GM23338 (cell line): ENCODE measurements around the gene RFC2. TPM values are rescaled to one million over a fixed set of nuclear protein-coding genes. Genes with fewer than 3 reads are reported as not detected.

Experiments used
- ATAC-seq: fragments of 200-7000 bp; cut with Tn5 transposase; 3 replicates; pipeline ENCODE4 v1.9.1; 2020
- DNase-seq: peaks from one replicate; pipeline ENCODE4 v3.0.0-alpha.2; 2015; ENCODE audit warnings: low spot score
- H2AFZ ChIP-seq: fragments of 200-600 bp; sonication (generic); 2 replicates; pipeline ENCODE4 v1.8.0; 2016; ENCODE audit warnings: antibody characterized with exemption, mild to moderate bottlenecking, moderate library complexity
- H3F3A ChIP-seq: fragments of 200-600 bp; sonication (generic); replicated peaks from 2 replicates; pipeline ENCODE4 v1.8.0; 2017; ENCODE audit warnings: antibody characterized with exemption, mixed run types, low read depth
- H3K27ac ChIP-seq: fragments of 200-600 bp; sonication (generic); 2 replicates; pipeline ENCODE4 v1.6.1; 2016; ENCODE audit warnings: low read depth
- H3K27me3 ChIP-seq: fragments of 200-600 bp; sonication (generic); 2 replicates; pipeline ENCODE4 v1.8.0; 2016; ENCODE audit warnings: mild to moderate bottlenecking, mixed run types, moderate library complexity; ENCODE audit not compliant: insufficient read depth
- H3K36me3 ChIP-seq: fragments of 200-600 bp; sonication (generic); 2 replicates; pipeline ENCODE4 v1.8.0; 2016; ENCODE audit warnings: mild to moderate bottlenecking; ENCODE audit not compliant: insufficient read depth
- H3K4me1 ChIP-seq: fragments of 200-600 bp; sonication (generic); 2 replicates; pipeline ENCODE4 v1.8.0; 2016; ENCODE audit warnings: mild to moderate bottlenecking, moderate library complexity; ENCODE audit not compliant: insufficient read depth
- H3K4me2 ChIP-seq: fragments of 200-600 bp; sonication (generic); 2 replicates; pipeline ENCODE4 v1.7.1; 2017; ENCODE audit warnings: mixed run types
- H3K4me3 ChIP-seq: fragments of 200-600 bp; sonication (generic); 2 replicates; pipeline ENCODE4 v1.6.1; 2016; ENCODE audit warnings: mixed run types
- H3K79me2 ChIP-seq: fragments of 200-600 bp; sonication (generic); replicated peaks from 2 replicates; pipeline ENCODE4 v1.8.0; 2017; ENCODE audit warnings: mild to moderate bottlenecking; ENCODE audit not compliant: insufficient read depth
- H3K9me2 ChIP-seq: fragments of 200-600 bp; sonication (generic); 2 replicates; pipeline ENCODE4 v1.8.0; 2017; ENCODE audit not compliant: insufficient read depth
- H4K20me1 ChIP-seq: fragments of 200-600 bp; sonication (generic); replicated peaks from 2 replicates; pipeline ENCODE4 v1.8.0; 2017; ENCODE audit warnings: mild to moderate bottlenecking; ENCODE audit not compliant: insufficient read depth
- H3K27ac Mint-ChIP-seq: 2 replicates; pipeline ENCODE4 v1.8.0; 2020; ENCODE audit warnings: inconsistent platforms, mild to moderate bottlenecking, moderate library complexity, mixed read lengths
- H3K27me3 Mint-ChIP-seq: 3 replicates; pipeline ENCODE4 v1.8.0; 2022; ENCODE audit warnings: low read depth, mild to moderate bottlenecking, moderate library complexity, mixed read lengths, inconsistent platforms; ENCODE audit not compliant: insufficient read depth, poor library complexity
- H3K36me3 Mint-ChIP-seq: 3 replicates; pipeline ENCODE4 v1.8.0; 2021; ENCODE audit warnings: low read depth, mild to moderate bottlenecking, inconsistent platforms, moderate library complexity, mixed read lengths
- H3K4me1 Mint-ChIP-seq: 3 replicates; pipeline ENCODE4 v1.8.0; 2020; ENCODE audit warnings: mild to moderate bottlenecking, inconsistent platforms, mixed read lengths
- H3K4me3 Mint-ChIP-seq: 3 replicates; pipeline ENCODE4 v1.8.0; 2021; ENCODE audit warnings: moderate library complexity, mild to moderate bottlenecking, inconsistent platforms, mixed read lengths
- H3K9me3 Mint-ChIP-seq: 3 replicates; pipeline ENCODE4 v1.8.0; 2020; ENCODE audit warnings: moderate library complexity, mild to moderate bottlenecking, inconsistent platforms, mixed read lengths
- CTCF ChIP-seq, 2 experiments: fragments of 200-600 bp in 1 of 2; sonication (generic) in 1 of 2; conservative IDR thresholded peaks; 2 replicates each; pipeline versions ENCODE4 v1.5.1 to v1.6.1; 2016 to 2017; ENCODE audit warnings: antibody characterized with exemption in 2 of 2, low read depth in 2 of 2, mild to moderate bottlenecking in 2 of 2, moderate library complexity in 1 of 2
- ETS1 ChIP-seq: IDR thresholded peaks from 2 replicates; pipeline ENCODE4 v1.6.1; 2016; ENCODE audit warnings: antibody characterized with exemption
- EZH2phosphoT487 ChIP-seq: fragments of 200-600 bp; sonication (generic); IDR thresholded peaks from one replicate; pipeline ENCODE4 v1.8.1; 2018; ENCODE audit warnings: antibody characterized with exemption; ENCODE audit not compliant: unreplicated experiment
- JUNB ChIP-seq: IDR thresholded peaks from one replicate; pipeline ENCODE4 v1.6.1; 2016; ENCODE audit warnings: antibody characterized with exemption; ENCODE audit not compliant: unreplicated experiment
- STAT1 ChIP-seq: IDR thresholded peaks from one replicate; pipeline ENCODE4 v1.6.1; 2016; ENCODE audit warnings: antibody characterized with exemption; ENCODE audit not compliant: unreplicated experiment
- ZNF462 ChIP-seq: fragments of 250-450 bp; sonication (Bioruptor Pico); IDR thresholded peaks from 2 replicates; pipeline ENCODE4 v1.5.0; 2020; ENCODE audit warnings: mild to moderate bottlenecking, moderate library complexity
- polyA plus RNA-seq: library from polyadenylated mRNA; unstranded; fragments of >200 nt; fragmentation: Nextera tagmentation; extraction: Ambion mirVana; gene quantifications from 2 replicates; pipeline ENCODE4 v1.2.1, GENCODE V29; 2016
- total RNA-seq: library from RNA; depleted of rRNA; stranded (reverse); fragments of >200 nt; shearing (Covaris generic); gene quantifications from 2 replicates; pipeline ENCODE4 v1.2.3, GENCODE V29; 2014

RFC2 gene
- total and polyA plus RNA-seq, 2 experiments from 2014 or later: 56.4 to 75.2 TPM

GRCh38 chr7:74231232-74231590 is 23.0 kb downstream of the RFC2 start (continued):
- TF ChIP-seq JUNB: no peak
- TF ChIP-seq ETS1: no peak
- no peak for TF ChIP-seq STAT1
- TF ChIP-seq EZH2phosphoT487: no peak
- no peak for TF ChIP-seq CTCF (conservative IDR thresholded peaks at IDR 0.05; ENCODE audit: low read depth in 2 of 2)

GRCh38 chr7:74230446-74231231 is 23.6 kb downstream of the RFC2 start:
- no peak overlapping the region for H3K4me3 ChIP-seq
- Mint-ChIP-seq H3K4me3 (no peak overlapping the region), H3K9me3 (no peaks in the 10 kb centered on the region), H3K36me3 (peaks cover 75% of the 10 kb centered on the region), H3K27ac (no peak overlapping the region; the same call in 1 of the 2 replicates), H3K27me3 (peaks cover 4% of the 10 kb centered on the region), H3K4me1 (no peaks in the 10 kb centered on the region)
- no peak for ATAC-seq
- H3K79me2 ChIP-seq: no peaks in the 10 kb centered on the region
- TF ChIP-seq JUNB (no peak), ETS1 (no peak), EZH2phosphoT487 (no peak)
- H3F3A ChIP-seq: peaks cover 5% of the 10 kb centered on the region; the same call in 1 of the 2 replicates
- no peak overlapping the region for H2AFZ ChIP-seq
- DNase-seq: no peak
- H3K9me2 ChIP-seq: no peaks in the 10 kb centered on the region
- H3K27me3 ChIP-seq: no peaks in the 10 kb centered on the region
- H3K27ac ChIP-seq: no peak overlapping the region
- H3K36me3 ChIP-seq: peaks cover 39% of the 10 kb centered on the region
- H4K20me1 ChIP-seq: 0 out of 2 replicates have a peak, but pooled peaks cover 3% of the 10 kb centered on the region
- H3K4me1 ChIP-seq: no peaks in the 10 kb centered on the region
- H3K4me2 ChIP-seq: no peak overlapping the region

GRCh38 chr7:74228951-74229900 is 25.0 kb downstream of the RFC2 start:
- ATAC-seq (no peak), DNase-seq (no peak)
- H3K27me3 ChIP-seq: no peaks in the 10 kb centered on the region
- no peaks in the 10 kb centered on the region for H3K9me2 ChIP-seq
- H3K4me1 ChIP-seq: no peaks in the 10 kb centered on the region
- H3K36me3 Mint-ChIP-seq: peaks cover 65% of the 10 kb centered on the region
- H3K4me3 Mint-ChIP-seq: no peak overlapping the region
- H3K27ac Mint-ChIP-seq: no peak overlapping the region
- H3K27ac ChIP-seq: no peak overlapping the region
- no peaks in the 10 kb centered on the region for H3K9me3 Mint-ChIP-seq
- peaks cover 5% of the 10 kb centered on the region; the same call in 1 of the 2 replicates for H3F3A ChIP-seq
- no peaks in the 10 kb centered on the region for H3K79me2 ChIP-seq
- H3K4me1 Mint-ChIP-seq: no peaks in the 10 kb centered on the region
- H3K4me2 ChIP-seq: no peak overlapping the region
- H4K20me1 ChIP-seq: 0 out of 2 replicates have a peak, but pooled peaks cover 3% of the 10 kb centered on the region
- H3K36me3 ChIP-seq: peaks cover 26% of the 10 kb centered on the region
- no peak overlapping the region for H2AFZ ChIP-seq
- H3K4me3 ChIP-seq: no peak overlapping the region
- peaks cover 6% of the 10 kb centered on the region for H3K27me3 Mint-ChIP-seq
- TF ChIP-seq ZNF462 (CRISPR knock-in tag): no peak
